Muscle layer of colon (tissue), 2 donors: ENCODE data around the gene RNF103.
"Not testable (repeated sequence)": the region's sequence is repeated elsewhere in the genome, so short reads cannot be mapped to it uniquely, and the experiment has no call there.

Experiments used
- H3K27ac ChIP-seq: one replicate; pipeline ENCODE4 v1.7.0; 2013; ENCODE audit warnings: low read depth, mild to moderate bottlenecking, low read length, moderate library complexity
- H3K27me3 ChIP-seq, 2 donors: one replicate each; pipeline ENCODE4 v1.7.0; 2013; ENCODE audit warnings: low read length in 2 of 2, mild to moderate bottlenecking in 2 of 2; ENCODE audit not compliant: insufficient read depth in 2 of 2, control insufficient read depth in 1 of 2
- H3K36me3 ChIP-seq: one replicate; pipeline ENCODE4 v1.7.0; 2013; ENCODE audit warnings: mild to moderate bottlenecking, low read length; ENCODE audit not compliant: insufficient read depth
- H3K4me1 ChIP-seq: one replicate; pipeline ENCODE4 v1.7.0; 2013; ENCODE audit warnings: mild to moderate bottlenecking, low read length; ENCODE audit not compliant: insufficient read depth
- H3K4me3 ChIP-seq, 2 donors: one replicate each; pipeline ENCODE4 v1.7.0; 2013; ENCODE audit warnings: low read length in 2 of 2, low read depth in 1 of 2, mild to moderate bottlenecking in 1 of 2, moderate library complexity in 1 of 2
- H3K9ac ChIP-seq: one replicate; pipeline ENCODE4 v1.7.0; 2013; ENCODE audit warnings: low read length
- H3K9me3 ChIP-seq: one replicate; pipeline ENCODE4 v1.7.0; 2013; ENCODE audit warnings: mild to moderate bottlenecking, low read length
- donor health status: abdominal sarcoma.
- donor health status: Adenocarcinoma of cecum.

Gene RNF103

GRCh38 chr2:86623494-86624266, at the start of gene RNF103:
Gene RNF103, minus strand, starts transcription at chr2:86623865. Its CDS starts 979 bp downstream, at chr2:86622886.
- Histone ChIP-seq H3K9ac (peak within 1 kb of the TSS; percentile 92), H3K4me3 (peak within 1 kb of the TSS; percentile 80 to 97), H3K27ac (peak within 1 kb of the TSS; percentile 93), H3K36me3 (peaks cover 7% of the 10 kb centered on the region), H3K9me3 (no peaks in the 10 kb centered on the region), H3K4me1 (peaks cover 14% of the 10 kb centered on the region), H3K27me3 (no peaks in the 10 kb centered on the region)

GRCh38 chr2:86673011-86673410, 49.3 kb upstream of the RNF103 start:
- H3K36me3 ChIP-seq: no peaks in the 10 kb centered on the region
- H3K9me3 ChIP-seq: no peaks in the 10 kb centered on the region
- peaks cover 26% of the 10 kb centered on the region for H3K4me1 ChIP-seq
- no peak overlapping the region for H3K27ac ChIP-seq
- no peak overlapping the region for H3K4me3 ChIP-seq
- H3K27me3 ChIP-seq: no peaks in the 10 kb centered on the region
- H3K9ac ChIP-seq: no peak overlapping the region

GRCh38 chr2:86672027-86672545, 48.4 kb upstream of the RNF103 start:
- H3K9me3 ChIP-seq: no peaks in the 10 kb centered on the region
- no peaks in the 10 kb centered on the region for H3K36me3 ChIP-seq
- no peak overlapping the region for H3K9ac ChIP-seq
- H3K4me1 ChIP-seq: peaks cover 26% of the 10 kb centered on the region
- no peak overlapping the region for H3K4me3 ChIP-seq
- H3K27me3 ChIP-seq: no peaks in the 10 kb centered on the region
- H3K27ac ChIP-seq: no peak overlapping the region

- no peak overlapping the region for H3K4me3 ChIP-seq
- H3K27me3 ChIP-seq: no peaks in the 10 kb centered on the region
- peaks cover 26% of the 10 kb centered on the region for H3K4me1 ChIP-seq
- H3K36me3 ChIP-seq: no peaks in the 10 kb centered on the region
- no peaks in the 10 kb centered on the region for H3K9me3 ChIP-seq
- no peak overlapping the region for H3K9ac ChIP-seq
- no peak overlapping the region for H3K27ac ChIP-seq
Measured at GRCh38 chr2:86671337-86671981, 47.8 kb upstream of the RNF103 start.

GRCh38 chr2:86669323-86669722, 45.7 kb upstream of the RNF103 start:
- H3K36me3 ChIP-seq, H3K9ac ChIP-seq, H3K9me3 ChIP-seq, H3K4me3 ChIP-seq, H3K27me3 ChIP-seq, H3K27ac ChIP-seq: not testable (repeated sequence)
- peaks cover 17% of the 10 kb centered on the region for H3K4me1 ChIP-seq

- Histone ChIP-seq H3K27ac (no peak overlapping the region), H3K36me3 (no peaks in the 10 kb centered on the region), H3K27me3 (no peaks in the 10 kb centered on the region), H3K4me3 (no peak overlapping the region), H3K4me1 (no peaks in the 10 kb centered on the region), H3K9me3 (no peaks in the 10 kb centered on the region), H3K9ac (no peak overlapping the region)
Measured at GRCh38 chr2:86661333-86661732, 37.7 kb upstream of the RNF103 start.

GRCh38 chr2:86650188-86650587, 26.5 kb upstream of the RNF103 start:
- Histone ChIP-seq H3K4me1 (no peaks in the 10 kb centered on the region), H3K36me3 (no peaks in the 10 kb centered on the region), H3K27ac (no peak overlapping the region), H3K9me3 (no peaks in the 10 kb centered on the region), H3K9ac (no peak overlapping the region), H3K27me3 (no peaks in the 10 kb centered on the region), H3K4me3 (no peak overlapping the region)

GRCh38 chr2:86649119-86649947, 25.7 kb upstream of the RNF103 start:
- H3K27ac ChIP-seq: no peak overlapping the region
- H3K9ac ChIP-seq: no peak overlapping the region

GRCh38 chr2:86648681-86649080, 25.0 kb upstream of the RNF103 start:
- H3K4me1 ChIP-seq: no peaks in the 10 kb centered on the region
- H3K9ac ChIP-seq: no peak overlapping the region
- H3K27ac ChIP-seq: no peak overlapping the region
- no peaks in the 10 kb centered on the region for H3K36me3 ChIP-seq
- no peaks in the 10 kb centered on the region for H3K27me3 ChIP-seq
- H3K4me3 ChIP-seq: no peak overlapping the region
- no peaks in the 10 kb centered on the region for H3K9me3 ChIP-seq

More at GRCh38 chr2:86649119-86649947, 25.7 kb upstream of the RNF103 start:
- H3K4me3 ChIP-seq: no peak overlapping the region
- no peaks in the 10 kb centered on the region for H3K9me3 ChIP-seq
- H3K36me3 ChIP-seq: no peaks in the 10 kb centered on the region
- H3K27me3 ChIP-seq: no peaks in the 10 kb centered on the region
- no peaks in the 10 kb centered on the region for H3K4me1 ChIP-seq

GRCh38 chr2:86646865-86647264, 23.2 kb upstream of the RNF103 start:
- Histone ChIP-seq H3K4me1 (no peaks in the 10 kb centered on the region), H3K27me3 (no peaks in the 10 kb centered on the region), H3K9me3 (no peaks in the 10 kb centered on the region), H3K36me3 (no peaks in the 10 kb centered on the region), H3K27ac (no peak overlapping the region), H3K9ac (no peak overlapping the region), H3K4me3 (no peak overlapping the region)

GRCh38 chr2:86646329-86646728, 22.7 kb upstream of the RNF103 start:
- no peak overlapping the region for H3K27ac ChIP-seq
- H3K9me3 ChIP-seq: no peaks in the 10 kb centered on the region
- H3K36me3 ChIP-seq: no peaks in the 10 kb centered on the region
- H3K27me3 ChIP-seq: no peaks in the 10 kb centered on the region
- H3K9ac ChIP-seq: no peak overlapping the region
- H3K4me3 ChIP-seq: no peak overlapping the region
- no peaks in the 10 kb centered on the region for H3K4me1 ChIP-seq
